Measurements from ENCODE around the gene MYPN.
"Not testable (repeated sequence)": the region's sequence is repeated elsewhere in the genome, so short reads cannot be mapped to it uniquely, and the experiment has no call there.

GRCh38 chr10:68157522-68157921 is 48.2 kb downstream of the MYPN start:
- TF ChIP-seq CTCF (IDR thresholded peaks at IDR 0.05; ENCODE audit: low read length); EZH2 (IDR thresholded peaks at IDR 0.05; ENCODE audit: borderline replicate concordance, low read length): not testable (repeated sequence)

Measured in OCI-LY1 (cell line).